ENCODE data around the gene NUP214.
"Not testable (repeated sequence)": the region's sequence is repeated elsewhere in the genome, so short reads cannot be mapped to it uniquely, and the experiment has no call there.

- not testable (repeated sequence) for TF ChIP-seq CTCF, POLR2A (IDR thresholded peaks at IDR 0.05)
These were observed 25.5 kb upstream of the NUP214 start for GRCh38 chr9:131099845-131100244.

Measured in uterus (tissue), 2 donors.